Measurements from ENCODE around the gene PTPN6. TPM values are rescaled to one million over a fixed set of nuclear protein-coding genes. Genes with fewer than 3 reads are reported as not detected.

Gene PTPN6
- total and polyA plus RNA-seq, 10 of the 15 experiments (the other 5 are each of a cell fraction or from before 2014, with no cell fraction given) = 229 to 457 (median 370) TPM

GRCh38 chr12:6982532-6982931 is 31.4 kb downstream of the PTPN6 start:
- ATAC-seq (no peak), DNase-seq (ENCODE audit: low read depth, low spot score) (no peak), FAIRE-seq (no peak)
- Histone ChIP-seq H3K79me2 (ENCODE audit: control insufficient read depth, insufficient read depth, low read length) (no peaks in the 10 kb centered on the region), H3K36me3 (ENCODE audit: control insufficient read depth in 2 of 2, insufficient read depth in 2 of 2, low read length in 1 of 2) (peaks cover 9 to 26% of the 10 kb centered on the region in 2 experiments), H4K20me1 (ENCODE audit: control insufficient read depth, insufficient read depth) (no peaks in the 10 kb centered on the region), H3K4me1 (ENCODE audit: control insufficient read depth, insufficient read depth, low read length) (no peaks in the 10 kb centered on the region), H3K27ac (ENCODE audit: control insufficient read depth, insufficient read depth) (no peak overlapping the region), H3K27me3 (replicated peaks in 1 of 2; ENCODE audit: control insufficient read depth in 2 of 2, insufficient read depth in 2 of 2, low read length in 1 of 2) (no peaks in the 10 kb centered on the region), H3K4me3 (no peak overlapping the region), H3K4me2 (ENCODE audit: control insufficient read depth, insufficient read depth) (no peak overlapping the region), H3K9ac (ENCODE audit: control insufficient read depth, insufficient read depth, low read length) (no peak overlapping the region), H3K9me3 (replicated peaks; ENCODE audit: control insufficient read depth, insufficient read depth, low read length) (no peaks in the 10 kb centered on the region), H2AFZ (ENCODE audit: control insufficient read depth, low read depth, low read length) (no peak overlapping the region)
- TF ChIP-seq ASH2L (IDR thresholded peaks at IDR 0.05; ENCODE audit: borderline replicate concordance, low read depth) (no peak), SREBF1 (IDR thresholded peaks at IDR 0.05; ENCODE audit: low read length) (no peak), CREB1 (IDR thresholded peaks at IDR 0.05; ENCODE audit: low read depth) (no peak), CTCF (IDR thresholded peaks at IDR 0.05 in 2 of 3, conservative IDR thresholded peaks at IDR 0.05 in 1 of 3; ENCODE audit: control insufficient read depth in 2 of 3, extremely low read depth in 1 of 3, insufficient read depth in 1 of 3, low read depth in 3 of 3, low read length in 3 of 3) (no peak), HDAC2 (IDR thresholded peaks at IDR 0.05) (no peak), USF1 (IDR thresholded peaks at IDR 0.05; ENCODE audit: borderline replicate concordance, extremely low read length, insufficient read depth, low read depth, low read length) (no peak), KDM1A (IDR thresholded peaks at IDR 0.05; ENCODE audit: borderline replicate concordance) (no peak), CBFB (IDR thresholded peaks at IDR 0.05; ENCODE audit: low read depth) (no peak), PRDM15 (CRISPR knock-in tag; IDR thresholded peaks at IDR 0.05) (no peak), BRCA1 (IDR thresholded peaks at IDR 0.05; ENCODE audit: low read depth, low read length) (no peak), CUX1 (IDR thresholded peaks at IDR 0.05; ENCODE audit: insufficient replicate concordance, low read depth, low read length) (no peak)
- ChIA-PET POLR2A (interaction anchor here (0.6 kb wide), 1 partner anchor 258 kb away, joined by 4 read pairs; no protein-coding TSS in a partner anchor), SMC1A (ENCODE audit: uncharacterized antibody, unreplicated experiment) (interaction anchor here (1.5 to 2.1 kb wide), 2 partner anchors 30 to 131 kb away, joined by 3 to 5 read pairs; no protein-coding TSS in a partner anchor), CTCF (interaction anchor here (1.2 to 1.4 kb wide), 2 partner anchors 110 to 131 kb away, joined by 3 to 5 read pairs; no protein-coding TSS in a partner anchor), RAD21 (ENCODE audit: unreplicated experiment) (no interaction called here)
- in situ Hi-C loops (cut with MboI) (no loop called here), intact Hi-C loops (cut with micrococcal nuclease; ENCODE audit: unreplicated experiment) (no loop called here)
- no TSS peak for BruUV-seq (replicated peaks)
- WGBS (ENCODE audit: insufficient coverage, insufficient replicate concordance, low lambda C conversion rate, missing lambda C conversion rate) = 84% methylated on average over 7 of the region's 7 CpGs

Measured in GM12878 (cell line).